Hematopoietic multipotent progenitor cell treated with erythropoietin and hydrocortisone succinate and interleukin-3 and kit ligand, for 4 days (in vitro differentiated cells): ENCODE measurements around the gene ZCCHC14.
A peak's percentile ranks its signal among the peaks of the same experiment; 100 is the strongest.

ENCODE experiments used
- DNase-seq: peaks from one replicate; pipeline ENCODE4 v3.0.0-alpha.2; 2015

The ZCCHC14 gene

DNA sequence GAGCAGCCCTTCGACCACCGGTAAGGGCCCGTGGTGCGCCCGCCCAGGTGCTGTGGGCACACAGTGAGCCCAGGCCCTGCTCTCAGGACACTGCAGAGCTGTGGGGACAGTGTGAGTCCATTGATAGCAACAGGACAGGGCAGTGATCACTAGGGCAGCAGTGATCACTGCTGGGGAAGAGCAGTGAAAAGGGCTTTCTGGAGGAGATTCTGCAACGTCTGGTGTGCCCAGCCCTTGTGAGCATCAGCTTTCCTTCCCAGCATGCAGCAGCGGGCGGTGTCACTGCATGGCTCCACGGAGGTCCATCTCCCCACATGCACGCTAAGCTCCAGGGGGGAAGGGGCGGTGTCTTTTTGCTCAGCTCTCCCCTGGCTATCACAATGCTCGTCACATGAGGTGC lies 68.6 kb downstream of the ZCCHC14 start:
- DNase-seq: no peak

DNA sequence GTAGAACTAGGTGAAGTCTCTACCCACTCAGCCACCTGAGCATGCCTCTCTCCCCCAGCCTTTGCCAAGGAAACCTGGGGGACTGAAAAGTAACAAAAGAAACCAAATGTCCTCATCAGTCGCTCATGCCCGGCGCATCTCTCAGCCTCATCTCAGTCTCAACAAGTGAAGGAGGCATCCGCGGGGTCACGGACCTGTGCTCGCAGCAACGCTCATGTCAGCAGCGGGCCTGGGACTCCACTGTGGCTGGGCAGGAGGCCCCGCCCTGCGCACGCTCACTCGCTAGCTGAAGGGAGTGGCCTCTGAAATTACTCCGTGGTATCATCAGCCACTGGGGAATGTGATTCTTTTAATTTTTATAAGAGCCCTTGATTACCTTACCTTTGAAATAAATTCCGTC lies 69.4 kb downstream of the ZCCHC14 start:
- DNase-seq: no peak

DNA sequence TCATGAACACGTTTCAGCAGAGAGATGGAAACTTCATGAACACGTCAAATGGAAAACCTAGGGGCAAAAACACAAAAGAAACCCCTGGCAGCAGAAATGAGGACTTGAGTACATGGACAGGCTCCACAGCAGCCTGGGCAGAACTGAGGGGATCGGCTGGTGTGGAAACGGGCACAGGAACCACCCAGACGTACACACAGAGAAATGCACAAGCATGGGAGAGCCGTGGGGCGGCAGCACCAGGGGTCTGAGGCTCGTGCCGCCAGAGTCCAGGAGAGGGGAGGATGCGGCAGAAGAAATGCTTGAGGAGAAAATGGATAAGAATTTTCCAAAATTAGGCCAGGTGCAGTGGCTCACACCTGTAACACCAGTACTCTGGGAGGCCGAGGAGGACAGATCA lies 70.7 kb downstream of the ZCCHC14 start:
- DNase-seq: no peak

DNA sequence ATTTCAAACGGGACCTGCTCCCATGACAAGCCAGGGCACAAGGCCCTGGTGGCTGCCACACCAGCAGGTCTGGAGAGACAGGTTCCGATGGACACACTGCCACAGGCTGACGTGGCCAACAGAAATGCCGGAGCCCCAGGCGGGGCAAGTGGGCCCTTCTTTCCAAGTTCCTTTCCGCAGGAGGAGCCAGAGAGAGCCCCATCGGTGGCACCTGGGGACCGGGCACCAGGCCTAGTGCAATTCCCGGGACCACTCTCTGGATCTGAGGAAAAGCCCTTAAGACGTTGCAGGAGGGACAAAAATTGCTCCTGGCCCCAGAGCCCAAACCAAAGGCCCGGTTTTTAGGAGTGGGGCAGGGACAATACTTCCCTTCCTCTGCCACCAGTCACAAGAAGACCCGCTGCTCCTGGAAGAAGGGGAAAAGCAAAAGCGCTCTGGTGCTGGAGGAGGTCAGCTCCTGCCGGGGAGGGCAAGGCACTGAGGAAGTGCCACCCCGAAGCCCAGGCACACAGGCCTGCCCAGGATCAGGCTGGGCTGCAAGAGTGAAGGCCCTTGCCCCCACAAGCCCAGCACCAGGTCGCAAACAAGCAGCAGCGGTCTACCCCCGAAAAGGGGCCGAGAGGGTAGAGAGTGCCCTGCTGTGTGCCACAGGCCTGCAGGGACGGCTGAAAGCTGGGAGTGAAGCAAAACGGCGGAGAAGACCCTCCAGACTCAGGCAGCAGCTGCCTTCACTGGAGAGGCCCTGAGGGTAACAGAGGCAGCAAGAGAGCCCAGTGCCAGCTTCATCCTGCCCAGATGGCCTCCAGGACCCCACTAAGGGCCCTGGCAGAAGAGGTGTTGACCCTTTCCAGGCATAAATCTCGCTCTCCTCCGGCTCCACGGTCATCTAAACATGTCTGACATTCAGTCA lies 71.6 kb downstream of the ZCCHC14 start:
- DNase-seq: no peak

DNA sequence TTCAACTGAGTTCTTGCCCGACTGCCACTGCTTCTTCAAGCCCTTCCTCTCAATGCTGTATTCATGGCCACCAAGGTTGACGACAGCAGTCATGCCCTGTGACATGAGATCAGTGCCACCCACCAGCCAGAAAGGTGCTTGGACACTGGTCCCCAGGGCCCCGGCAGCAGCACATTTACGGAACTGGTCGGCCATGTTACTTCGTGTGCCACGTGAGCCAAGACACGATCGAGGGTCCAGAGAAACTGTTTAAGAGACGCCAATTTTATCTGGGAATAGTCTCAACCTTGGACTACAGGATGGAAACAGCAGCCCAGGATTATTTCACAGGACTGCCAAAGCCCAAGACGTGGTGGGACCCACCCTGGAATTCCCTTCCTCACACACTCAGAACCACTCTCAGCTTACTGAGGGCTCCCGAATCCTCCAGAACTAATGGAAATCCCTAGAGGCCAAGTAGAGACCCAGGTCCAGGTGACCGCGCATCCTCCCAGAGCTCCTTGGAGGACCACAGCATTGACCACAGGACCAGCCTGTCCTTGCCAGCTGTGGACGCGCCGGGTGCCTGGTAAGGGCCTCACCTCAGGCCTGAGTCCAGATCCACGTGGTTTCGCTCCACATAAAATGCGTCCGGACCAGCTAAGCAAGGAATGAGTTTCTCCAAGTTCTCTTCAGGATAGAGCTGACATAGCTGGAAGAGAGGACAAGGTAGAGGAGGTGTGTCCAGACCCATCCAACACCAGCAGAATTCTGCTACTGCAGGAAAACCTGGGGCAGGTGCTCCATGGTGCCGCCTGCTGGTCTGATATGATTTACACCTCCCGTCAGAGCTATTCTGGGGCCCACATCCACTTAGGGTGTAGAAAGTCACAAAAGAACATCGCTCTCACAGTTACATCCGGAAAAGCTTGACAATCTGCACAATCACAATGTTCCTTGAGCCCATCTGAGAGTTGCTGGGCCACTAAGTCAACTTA lies 72.5 kb downstream of the ZCCHC14 start:
- peak; percentile 25 for DNase-seq

DNA sequence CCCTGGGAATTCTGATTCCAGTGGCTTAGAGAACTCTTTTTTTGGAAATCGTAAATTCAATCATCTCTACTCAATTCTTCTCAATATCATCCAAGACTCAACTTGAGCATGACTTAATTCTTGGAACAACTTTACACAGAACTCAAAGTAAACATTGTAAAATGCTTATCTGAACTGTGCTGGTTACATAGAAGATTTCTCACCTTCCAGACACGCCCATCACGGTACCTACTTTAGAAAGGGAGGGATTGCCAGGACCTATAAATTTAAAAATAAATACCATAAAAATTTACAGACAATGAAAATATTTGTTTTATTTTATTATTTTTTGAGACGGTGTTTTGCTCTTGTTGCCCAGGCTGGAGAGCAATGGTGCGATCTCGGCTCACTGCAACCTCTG lies 74.2 kb downstream of the ZCCHC14 start:
- no peak for DNase-seq

DNA sequence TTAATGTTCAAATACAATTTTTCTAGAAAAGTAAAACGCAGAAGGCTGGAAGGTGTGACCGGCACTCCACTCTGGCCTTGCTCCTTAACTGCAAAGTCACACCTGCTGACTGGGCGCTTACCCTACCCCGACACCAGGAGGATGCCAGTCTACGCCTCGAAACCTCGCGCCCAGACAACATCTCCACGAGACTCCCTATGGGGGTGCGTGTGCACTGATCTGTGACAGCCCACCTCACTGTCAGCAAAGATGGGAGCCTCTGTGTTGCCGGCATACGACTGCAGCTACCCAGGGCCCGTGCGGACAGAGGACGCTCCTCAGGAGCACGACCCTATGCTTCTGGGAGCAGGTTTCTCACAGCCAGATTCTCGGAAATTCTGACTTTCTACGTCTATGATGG lies 74.6 kb downstream of the ZCCHC14 start:
- no peak for DNase-seq

DNA sequence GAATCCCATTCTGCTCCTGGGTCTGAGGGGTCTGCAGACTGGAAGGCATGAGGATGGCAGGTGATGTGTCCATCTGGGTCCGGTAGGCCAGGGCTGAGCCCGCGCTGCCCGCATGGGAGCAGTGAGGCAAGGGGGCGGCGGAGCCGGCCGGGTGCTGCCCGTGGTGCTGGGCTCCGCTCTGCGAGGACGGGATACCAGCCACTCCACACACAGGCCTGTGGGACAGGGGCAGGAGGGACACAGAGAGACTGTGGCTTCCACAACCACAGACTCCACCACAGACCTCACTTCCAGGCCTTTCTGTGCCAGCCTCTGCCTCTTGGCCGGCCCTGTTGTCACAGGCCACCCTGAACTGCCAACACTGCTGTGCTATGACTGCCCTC lies 75.3 kb downstream of the ZCCHC14 start:
- no peak for DNase-seq

DNA sequence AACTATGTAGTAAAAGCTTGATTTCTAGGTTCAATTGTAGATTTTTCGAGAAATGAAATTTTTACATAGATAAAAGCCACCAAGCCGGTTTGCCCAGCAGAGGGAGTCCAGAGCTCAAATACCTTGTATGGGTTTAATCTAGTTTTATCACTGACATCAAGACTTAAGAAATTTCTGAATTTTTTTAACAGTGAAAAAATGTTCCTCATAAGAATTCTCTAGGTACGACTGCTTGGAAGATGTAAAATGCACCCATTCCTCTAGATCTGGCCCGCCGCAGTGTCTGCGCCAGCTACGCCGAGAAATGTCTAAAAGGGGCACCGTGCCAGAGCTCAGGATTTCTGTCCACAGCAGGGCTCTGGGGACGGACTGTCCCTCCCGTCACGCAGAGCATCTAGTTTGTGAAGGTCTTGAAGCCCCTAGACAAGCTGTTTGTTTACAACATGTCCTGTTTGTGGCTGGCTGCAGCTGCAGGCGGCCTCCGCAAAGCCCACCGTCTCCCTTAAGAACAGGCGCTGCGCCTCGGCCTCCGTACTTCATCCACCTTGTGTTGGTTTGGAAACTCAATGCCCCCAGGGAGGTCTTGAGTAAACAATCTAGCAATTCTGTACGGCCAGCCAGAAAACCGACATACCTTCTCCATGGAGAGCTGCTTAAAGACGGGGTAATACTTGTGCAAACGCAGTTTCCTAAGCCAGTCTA lies 75.8 kb downstream of the ZCCHC14 start:
- peak; percentile 73 for DNase-seq

DNA sequence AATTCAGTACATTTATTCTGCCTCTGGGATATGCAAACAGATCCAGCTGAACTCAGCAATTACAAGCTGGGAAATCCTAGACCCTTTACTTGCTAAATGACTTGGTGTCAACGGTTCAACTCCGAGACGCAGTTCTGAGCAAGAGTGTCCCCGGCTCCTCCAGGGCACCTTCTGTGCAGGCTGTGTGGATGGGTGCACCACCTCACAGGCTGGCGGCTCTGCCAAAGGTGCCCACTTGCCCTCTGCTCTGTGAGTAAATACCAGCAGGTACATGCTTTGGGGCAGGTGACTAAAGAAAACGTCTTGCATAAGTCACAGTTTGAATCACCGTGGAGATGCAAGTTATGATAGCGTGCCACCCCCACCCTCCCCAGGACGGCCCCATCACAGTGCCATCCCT lies 77.4 kb downstream of the ZCCHC14 start:
- DNase-seq: no peak

DNA sequence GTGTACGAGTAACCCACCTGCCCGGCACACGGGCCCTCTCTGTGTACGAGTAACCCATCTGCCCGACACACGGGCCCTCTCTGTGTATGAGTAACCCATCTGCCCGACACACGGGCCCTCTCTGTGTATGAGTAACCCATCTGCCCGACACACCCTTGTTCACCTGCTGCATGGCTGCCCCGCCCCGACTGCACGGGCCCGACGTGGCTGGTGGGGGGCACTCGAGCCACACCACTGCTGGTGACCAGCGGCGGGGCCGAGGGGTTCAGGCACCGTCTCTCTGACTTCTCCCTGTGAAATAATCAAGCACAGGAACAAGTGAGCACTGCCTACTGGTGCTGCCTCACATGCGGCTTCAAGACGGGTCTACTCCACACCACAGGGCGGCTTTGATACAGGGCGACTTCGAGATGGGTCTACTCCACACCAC lies 78.6 kb downstream of the ZCCHC14 start:
- DNase-seq: no peak

DNA sequence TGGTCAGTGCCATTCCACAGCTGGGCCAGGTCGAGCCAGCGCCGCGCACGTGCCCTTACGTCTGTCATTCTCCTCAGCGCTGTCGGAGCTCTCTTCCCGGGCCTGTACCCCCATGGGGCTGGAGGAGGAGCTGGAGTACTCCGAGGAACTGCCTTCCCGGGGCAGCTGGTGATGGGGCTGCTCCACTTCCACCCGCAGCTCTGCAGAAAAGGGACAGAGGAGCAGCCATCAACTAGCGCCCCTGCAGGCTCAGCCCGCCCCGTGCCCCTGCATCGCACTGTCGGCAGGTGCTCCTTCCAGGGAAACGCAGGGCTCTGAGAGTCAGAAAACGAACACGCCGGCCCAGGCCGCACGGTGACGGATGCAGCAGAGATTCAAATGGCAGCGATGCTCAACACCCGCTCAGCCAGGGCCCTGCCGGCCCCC lies 79.8 kb downstream of the ZCCHC14 start:
- no peak for DNase-seq

DNA sequence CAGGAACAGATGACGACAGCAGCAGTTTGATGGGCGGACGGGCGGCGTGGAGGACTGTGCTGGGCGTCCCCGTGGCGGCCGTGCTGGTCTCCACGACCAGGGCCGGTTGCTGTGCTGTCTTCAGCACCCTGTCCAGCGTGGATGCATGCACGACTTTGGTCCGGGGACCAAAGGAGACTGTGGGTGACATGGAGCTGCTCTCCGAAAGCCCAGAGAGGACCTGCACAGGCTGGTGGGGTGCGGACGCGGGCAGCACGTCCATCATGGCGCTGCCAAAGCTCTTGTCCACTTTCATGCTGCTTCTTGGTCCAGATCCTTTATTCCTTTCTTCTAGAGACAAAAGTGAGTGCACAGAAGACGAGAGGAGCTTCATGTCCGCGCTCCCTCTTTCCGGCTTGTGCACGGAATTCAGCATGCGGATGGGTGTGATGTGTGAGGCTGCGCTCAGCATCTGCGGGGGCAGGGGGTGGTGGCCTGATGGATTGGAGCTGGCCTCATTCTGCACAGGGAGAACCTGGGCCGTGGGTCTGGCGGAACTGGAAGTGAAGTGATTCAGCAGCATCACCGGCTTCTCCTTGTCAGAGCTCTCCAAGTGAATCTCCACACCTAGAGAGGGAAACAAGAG lies 80.3 kb downstream of the ZCCHC14 start:
- DNase-seq: no peak

DNA sequence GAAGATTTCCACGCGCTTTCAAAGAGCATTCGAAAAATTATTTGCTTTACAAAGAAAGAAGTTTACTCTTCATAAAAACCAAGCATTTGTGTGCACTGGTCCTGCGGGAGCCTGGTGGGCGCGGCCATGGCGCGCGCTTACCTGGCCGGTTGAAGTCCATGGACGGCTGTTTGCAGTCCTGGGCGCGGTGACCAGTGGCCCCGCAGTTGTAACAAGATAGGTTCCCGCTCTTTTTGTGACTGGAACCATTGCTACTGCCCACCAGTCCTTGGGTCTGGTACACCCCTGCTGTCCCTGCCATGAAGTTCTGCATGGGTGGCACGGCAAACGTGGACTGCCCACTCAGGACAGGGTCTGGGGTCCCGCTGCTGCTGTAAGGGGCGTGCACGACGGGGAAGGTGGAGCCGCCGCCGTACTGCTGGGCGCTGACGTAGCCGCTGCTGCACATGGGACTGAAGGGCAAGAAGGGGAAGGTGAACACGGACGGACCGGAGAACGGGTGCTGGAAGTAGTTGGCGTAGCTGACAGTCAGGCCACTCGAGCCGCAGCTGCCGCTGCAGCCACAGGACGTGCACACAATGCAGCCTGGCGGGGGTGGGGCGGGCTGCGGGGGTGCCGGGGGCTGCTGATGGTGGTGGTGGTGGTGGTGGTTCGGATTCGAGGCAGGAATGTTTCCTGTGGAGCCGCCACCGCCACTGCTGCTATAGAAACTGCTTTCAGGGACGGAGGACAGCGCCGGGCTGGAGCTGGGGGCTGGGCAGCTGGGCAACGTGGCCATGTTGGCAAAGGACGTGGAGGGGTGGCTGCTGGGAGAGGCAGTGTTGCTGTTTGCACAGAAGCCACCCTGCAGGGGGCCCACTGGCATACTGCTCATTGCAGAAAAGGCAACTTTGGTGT lies 81.2 kb downstream of the ZCCHC14 start:
- no peak for DNase-seq

DNA sequence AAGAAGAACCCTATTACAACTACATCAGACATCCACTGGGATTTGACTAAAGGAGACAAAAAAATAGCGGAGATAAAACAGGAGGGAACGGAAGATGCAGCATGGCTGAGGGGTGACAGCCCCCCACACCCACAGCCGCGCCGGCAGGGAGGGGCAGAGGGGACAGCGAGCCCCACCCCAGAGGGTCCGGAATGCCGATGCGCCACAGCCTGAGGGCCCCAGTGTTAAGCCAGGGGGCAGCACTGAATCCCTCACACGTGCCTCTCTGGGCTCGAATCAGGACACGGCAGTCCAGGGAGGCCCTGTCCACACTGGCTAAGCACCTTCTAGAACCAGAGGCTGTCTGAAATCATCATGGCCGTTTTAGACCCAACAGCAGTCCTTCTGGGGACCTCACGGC lies 81.9 kb downstream of the ZCCHC14 start:
- no peak for DNase-seq

DNA sequence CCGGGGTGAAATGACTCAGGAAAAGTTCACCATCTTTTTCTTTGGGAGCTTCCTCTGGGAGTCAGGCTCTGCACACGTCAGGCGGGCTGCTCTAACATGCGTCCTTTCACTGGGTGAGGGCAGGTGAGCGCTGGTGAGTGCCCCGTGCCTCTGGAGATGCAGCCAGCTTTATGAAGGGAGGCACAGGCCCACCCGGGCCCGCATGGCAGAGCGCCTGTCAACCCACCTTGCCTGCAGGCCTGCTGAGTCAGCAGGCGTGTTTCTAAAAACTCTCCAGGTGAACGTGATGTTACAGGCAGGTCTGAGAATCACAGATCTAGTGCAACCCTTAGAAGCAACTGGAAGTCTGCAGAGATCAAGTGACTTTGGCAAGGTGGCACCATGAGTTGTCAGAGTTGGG lies 82.3 kb downstream of the ZCCHC14 start:
- no peak for DNase-seq

DNA sequence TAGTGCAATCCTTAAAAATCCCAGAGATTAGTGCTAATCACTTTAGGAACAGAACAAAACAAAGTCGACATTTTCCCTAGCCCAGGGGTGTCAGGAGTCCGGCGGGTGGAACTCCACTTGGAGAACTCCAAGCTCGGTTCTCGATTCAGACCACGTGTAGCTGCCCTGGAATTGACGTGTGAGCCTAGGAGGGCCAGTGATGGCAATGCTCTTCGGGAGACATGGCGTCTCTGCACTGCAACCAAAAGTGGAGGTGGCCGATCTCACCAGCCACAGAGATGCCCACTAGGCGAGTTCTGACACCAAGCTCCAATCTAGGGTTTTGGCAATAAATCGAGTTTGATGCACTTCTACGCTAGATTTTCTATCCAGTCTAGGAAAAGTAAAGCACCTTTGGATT lies 83.0 kb downstream of the ZCCHC14 start:
- DNase-seq: no peak

DNA sequence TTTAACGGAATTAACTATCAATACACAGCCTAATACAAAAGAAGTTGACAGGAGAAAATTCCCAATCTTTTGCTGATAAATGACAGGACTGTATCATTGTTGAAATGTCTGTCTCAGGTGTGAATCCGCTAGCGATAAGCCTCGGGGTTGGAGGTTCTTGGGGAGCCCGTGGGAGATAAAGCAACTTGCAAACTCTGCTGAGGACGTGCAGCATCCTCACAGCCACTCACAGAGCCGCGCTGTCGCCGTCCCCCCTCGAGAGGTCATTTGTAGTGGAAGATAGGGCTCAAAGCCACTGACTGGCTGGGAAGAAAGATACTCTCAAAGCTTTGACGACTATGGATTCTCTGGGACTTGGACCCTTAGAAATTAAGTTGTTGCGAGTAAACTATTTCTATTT lies 83.7 kb downstream of the ZCCHC14 start:
- no peak for DNase-seq

DNA sequence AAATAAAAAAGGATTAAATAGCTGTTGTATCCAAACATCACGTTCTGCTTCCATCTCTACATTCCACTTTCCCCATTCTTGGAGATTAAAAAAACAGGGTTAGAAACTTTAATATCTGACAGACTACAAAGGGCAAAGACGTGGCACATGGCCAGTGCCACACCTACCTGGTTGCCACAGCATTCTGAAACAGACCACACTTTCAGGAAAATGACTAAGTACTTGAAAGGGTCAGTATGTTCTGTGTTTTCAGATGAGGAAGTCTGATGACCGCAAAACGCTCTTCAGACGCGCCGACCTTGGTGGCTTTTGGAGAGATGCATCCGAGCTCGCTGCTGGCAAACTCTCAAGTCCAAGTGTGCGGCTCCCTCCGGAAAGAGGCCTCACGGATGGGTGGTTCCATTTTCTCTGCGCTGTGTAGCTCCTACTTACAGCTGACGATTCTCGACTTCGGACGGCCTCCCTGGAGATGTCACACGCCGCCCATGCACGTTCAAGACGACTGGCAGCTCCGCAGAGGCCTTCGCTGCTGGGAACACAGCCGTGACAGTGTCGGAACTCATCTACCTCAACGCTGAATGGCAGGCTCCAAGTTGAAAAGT lies 85.2 kb downstream of the ZCCHC14 start:
- DNase-seq: peak; percentile 60

DNA sequence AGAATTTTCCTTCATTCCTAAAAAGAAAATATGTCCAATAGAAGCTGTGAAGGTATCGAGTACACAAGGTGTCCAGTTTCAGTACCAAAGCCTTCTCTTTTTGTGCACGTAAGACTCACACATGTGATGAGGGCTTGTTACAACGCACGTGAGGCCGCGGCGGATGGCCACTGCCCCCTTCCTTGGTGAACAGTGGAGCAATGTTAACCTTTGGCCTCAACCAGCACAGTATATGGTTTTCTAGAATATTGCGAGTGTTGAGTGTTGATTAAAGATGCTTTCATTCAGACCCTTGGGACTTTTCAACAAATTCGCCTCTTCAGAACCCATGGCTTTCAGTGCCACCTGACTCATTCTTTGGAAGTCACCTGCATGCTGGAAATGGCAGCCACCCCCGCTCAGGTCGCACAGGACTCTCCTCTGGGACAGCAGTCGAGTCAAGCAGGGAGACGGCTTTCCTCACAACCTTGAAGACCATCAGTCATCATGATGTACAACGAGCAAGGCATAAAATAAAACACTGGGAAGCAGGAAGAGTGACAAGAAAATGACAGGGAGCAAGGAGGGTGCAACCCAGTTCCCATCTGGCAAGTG lies 86.2 kb downstream of the ZCCHC14 start:
- DNase-seq: no peak
